Esophagus squamous epithelium (tissue), 5 donors: Measurements from ENCODE around the gene CCSAP. TPM values are rescaled to one million over a fixed set of nuclear protein-coding genes. Genes with fewer than 3 reads are reported as not detected.

Experiments
- DNase-seq: peaks from one replicate; lab custom pipeline; 2025; lab: John Stamatoyannopoulos, UW
- H3K27ac ChIP-seq, 4 donors: fragments of 200-600 bp; sonication (generic); one replicate each; pipeline ENCODE4 v1.5.1; 2016 to 2019; ENCODE audit warnings: mild to moderate bottlenecking in 1 of 4
- H3K27me3 ChIP-seq, 4 donors: fragments of 200-600 bp; sonication (generic); 1 replicate in 3 of 4; 2 replicates in 1 of 4; pipeline versions ENCODE4 v1.5.1 to v1.6.0; 2017 to 2021; ENCODE audit warnings: antibody characterized with exemption in 1 of 4
- H3K36me3 ChIP-seq, 3 donors: fragments of 200-600 bp; sonication (generic); one replicate each; pipeline ENCODE4 v1.5.1; 2016 to 2019
- H3K4me1 ChIP-seq, 3 donors: fragments of 200-600 bp; sonication (generic); one replicate each; pipeline ENCODE4 v1.5.1; 2017 to 2019
- H3K4me3 ChIP-seq, 4 donors: fragments of 200-600 bp; sonication (generic); 1 replicate in 3 of 4; 2 replicates in 1 of 4; pipeline ENCODE4 v1.5.1; 2016 to 2019; ENCODE audit warnings: mild to moderate bottlenecking in 2 of 4, moderate library complexity in 1 of 4
- H3K9me3 ChIP-seq, 3 donors: fragments of 200-600 bp; sonication (generic); one replicate each; pipeline ENCODE4 v1.5.1; 2016 to 2019
- POLR2A ChIP-seq, 4 donors: fragments of 450-650 bp; IDR thresholded peaks; one replicate each; pipeline ENCODE4 v1.6.1; 2017; ENCODE audit warnings: antibody characterized with exemption in 4 of 4, mild to moderate bottlenecking in 4 of 4, moderate library complexity in 3 of 4
- WGBS, 2 donors: methylation state at CpG; one replicate each; pipeline ENCODE4 v1.1.5; 2018; 5-methylcytosine and 5-hydroxymethylcytosine counted together
- intact Hi-C: fragments of 100-400 bp; cut with DNase I; formaldehyde crosslinking; loops from one replicate; pipeline ENCODE4 v1.15.0; 2022
- total RNA-seq, 4 donors: library from RNA; depleted of rRNA; stranded (reverse); fragments of >200 nt; gene quantifications; one replicate each; pipeline ENCODE4 v1.1.0, GENCODE V29; 2016
- TF ChIP-seq, protein P1 (sequence below), 6 experiments: fragments of 450-650 bp in 4 of 6; fragments of 200-600 bp in 2 of 6; sonication (generic) in 2 of 6; IDR thresholded peaks; one replicate each; pipeline ENCODE4 v1.5.1; 2016 to 2019; ENCODE audit warnings: antibody characterized with exemption in 6 of 6, mild to moderate bottlenecking in 4 of 6, moderate library complexity in 4 of 6
- donor health status: DM: yes; HTN: yes; CAD: no.

The CCSAP gene
- total RNA-seq, 4 donors from 2014 or later: 1.6 to 5.3 (median 4.5) TPM

DNA sequence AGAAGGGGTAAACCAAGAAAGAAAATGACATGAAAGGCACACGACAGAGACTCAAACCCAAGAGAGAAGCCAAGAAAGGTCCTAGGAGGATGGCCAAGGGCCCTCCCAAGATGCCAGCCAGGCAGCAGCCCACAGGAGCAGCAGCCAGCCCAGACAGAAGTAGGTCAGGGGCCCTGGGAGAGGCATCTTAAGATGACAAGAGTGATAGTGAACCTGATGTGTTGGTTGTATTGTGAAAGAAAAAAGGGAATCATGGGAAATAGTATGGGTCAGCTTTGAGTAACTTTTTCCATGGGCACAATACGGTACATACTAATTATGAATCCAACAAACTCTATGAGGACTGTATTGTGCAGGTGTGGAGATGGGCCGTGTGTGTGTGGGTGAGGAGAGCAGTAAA, 3.3 kb downstream of the CCSAP start:
- intact Hi-C loops: no loop called here
- Histone ChIP-seq H3K27me3 (peaks cover 0 to 5% (median 0%) of the 10 kb centered on the region in 4 donors), H3K4me1 (peaks cover 7 to 29% (median 9%) of the 10 kb centered on the region in 3 donors), H3K9me3 (no peaks in the 10 kb centered on the region), H3K36me3 (no peaks in the 10 kb centered on the region), H3K27ac (no peak overlapping the region), H3K4me3 (no peak overlapping the region)
- 85 to 96% methylated on average over 3 of the region's 3 CpGs for WGBS, 2 donors
- no peak for TF ChIP-seq POLR2A (IDR thresholded peaks at IDR 0.05)
- TF ChIP-seq, protein P1, sequence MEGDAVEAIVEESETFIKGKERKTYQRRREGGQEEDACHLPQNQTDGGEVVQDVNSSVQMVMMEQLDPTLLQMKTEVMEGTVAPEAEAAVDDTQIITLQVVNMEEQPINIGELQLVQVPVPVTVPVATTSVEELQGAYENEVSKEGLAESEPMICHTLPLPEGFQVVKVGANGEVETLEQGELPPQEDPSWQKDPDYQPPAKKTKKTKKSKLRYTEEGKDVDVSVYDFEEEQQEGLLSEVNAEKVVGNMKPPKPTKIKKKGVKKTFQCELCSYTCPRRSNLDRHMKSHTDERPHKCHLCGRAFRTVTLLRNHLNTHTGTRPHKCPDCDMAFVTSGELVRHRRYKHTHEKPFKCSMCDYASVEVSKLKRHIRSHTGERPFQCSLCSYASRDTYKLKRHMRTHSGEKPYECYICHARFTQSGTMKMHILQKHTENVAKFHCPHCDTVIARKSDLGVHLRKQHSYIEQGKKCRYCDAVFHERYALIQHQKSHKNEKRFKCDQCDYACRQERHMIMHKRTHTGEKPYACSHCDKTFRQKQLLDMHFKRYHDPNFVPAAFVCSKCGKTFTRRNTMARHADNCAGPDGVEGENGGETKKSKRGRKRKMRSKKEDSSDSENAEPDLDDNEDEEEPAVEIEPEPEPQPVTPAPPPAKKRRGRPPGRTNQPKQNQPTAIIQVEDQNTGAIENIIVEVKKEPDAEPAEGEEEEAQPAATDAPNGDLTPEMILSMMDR (IDR thresholded peaks at IDR 0.05): no peak
- no peak for DNase-seq

DNA sequence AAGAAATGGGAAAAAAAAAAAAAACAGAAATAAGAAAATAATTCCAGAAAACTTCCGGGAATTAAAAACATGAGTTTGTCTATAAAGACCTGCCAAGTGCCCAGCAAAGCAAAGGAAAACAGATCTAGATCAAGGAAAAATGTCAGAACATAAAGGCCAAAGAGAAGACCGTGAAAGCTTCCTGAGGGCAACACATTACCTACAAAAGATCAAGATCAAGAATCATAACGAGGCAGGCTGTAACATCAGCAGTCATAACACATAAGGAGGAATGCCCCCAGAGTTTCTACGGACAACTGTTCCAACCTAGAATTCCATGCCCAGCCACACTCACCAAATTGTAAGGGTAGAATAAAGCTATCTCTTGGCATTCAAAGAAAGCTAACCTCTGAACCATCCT, 3.8 kb downstream of the CCSAP start:
- H3K27me3 ChIP-seq: peaks cover 0 to 1% (median 0%) of the 10 kb centered on the region in 4 donors
- peaks cover 0 to under 1% (median 0%) of the 10 kb centered on the region in 3 donors for H3K9me3 ChIP-seq
- H3K4me3 ChIP-seq: no peak overlapping the region
- no peak overlapping the region for H3K27ac ChIP-seq
- no peak for DNase-seq
- H3K36me3 ChIP-seq: no peaks in the 10 kb centered on the region
- intact Hi-C loops: no loop called here
- TF ChIP-seq, protein P1 (IDR thresholded peaks at IDR 0.05): no peak
- no peak for TF ChIP-seq POLR2A (IDR thresholded peaks at IDR 0.05)
- peaks cover 7 to 27% (median 9%) of the 10 kb centered on the region in 3 donors for H3K4me1 ChIP-seq
- 84 to 91% methylated on average over 4 of the region's 4 CpGs for WGBS, 2 donors

DNA sequence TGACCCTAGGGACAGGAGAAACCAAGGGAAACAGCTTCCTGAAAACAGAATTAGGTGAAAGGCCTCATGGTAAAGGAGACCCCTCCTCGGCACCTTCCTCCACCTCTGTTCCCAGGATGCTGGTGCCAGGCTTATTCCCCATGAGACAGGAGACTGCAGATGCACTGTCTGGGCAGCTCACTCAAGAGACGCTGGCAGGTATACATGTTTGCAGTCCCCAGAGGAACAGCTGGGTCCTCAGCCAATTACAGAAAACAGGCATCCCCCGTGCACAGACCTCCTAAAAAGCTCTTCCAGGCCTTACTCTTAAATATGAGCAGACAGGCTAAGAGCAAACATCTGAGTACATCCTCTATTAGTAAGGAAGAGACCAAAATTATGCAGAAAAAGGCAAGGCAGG, 6.5 kb downstream of the CCSAP start:
- peaks cover 0 to 3% (median 0%) of the 10 kb centered on the region in 3 donors for H3K9me3 ChIP-seq
- no peak for DNase-seq
- TF ChIP-seq POLR2A (IDR thresholded peaks at IDR 0.05): no peak
- TF ChIP-seq, protein P1 (IDR thresholded peaks at IDR 0.05): no peak
- no peaks in the 10 kb centered on the region for H3K36me3 ChIP-seq
- H3K4me3 ChIP-seq: no peak overlapping the region
- H3K27me3 ChIP-seq: no peaks in the 10 kb centered on the region
- intact Hi-C loops: no loop called here
- peaks cover 3 to 9% (median 5%) of the 10 kb centered on the region in 3 donors for H3K4me1 ChIP-seq
- 80 to 90% methylated on average over 2 to 3 of the region's 3 CpGs for whole genome bisulfite sequencing, 2 donors
- H3K27ac ChIP-seq: no peak overlapping the region

DNA sequence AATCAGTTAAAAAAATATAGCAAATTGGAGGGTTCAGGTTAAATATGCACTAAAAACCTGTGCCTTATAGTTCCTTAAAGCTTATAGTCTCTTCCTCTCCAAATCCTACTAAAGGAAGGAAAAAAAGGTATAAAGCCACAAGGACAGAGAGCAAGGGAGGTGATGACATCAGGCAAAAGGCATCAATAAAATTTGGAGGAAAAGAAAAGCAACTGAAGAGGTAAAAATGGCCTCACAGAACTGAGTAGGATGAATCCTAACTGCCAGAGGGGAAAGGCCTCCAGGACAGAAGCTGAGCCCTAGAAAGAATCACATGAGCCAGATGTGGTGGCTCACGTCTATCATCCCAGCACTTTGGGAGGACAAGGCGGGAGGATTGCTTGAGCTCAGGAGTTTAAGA, 8.1 kb downstream of the CCSAP start:
- DNase-seq: no peak
- Histone ChIP-seq H3K4me3 (no peak overlapping the region), H3K9me3 (peaks cover 0 to 3% (median 0%) of the 10 kb centered on the region in 3 donors), H3K36me3 (peaks cover 0 to 6% (median 0%) of the 10 kb centered on the region in 3 donors), H3K27me3 (no peaks in the 10 kb centered on the region), H3K27ac (no peak overlapping the region), H3K4me1 (no peaks in the 10 kb centered on the region)
- intact Hi-C loops: no loop called here
- TF ChIP-seq, protein P1 (IDR thresholded peaks at IDR 0.05): no peak
- TF ChIP-seq POLR2A (IDR thresholded peaks at IDR 0.05): no peak
- WGBS, 2 donors: 88 to 100% methylated on average over 2 of the region's 2 CpGs

DNA sequence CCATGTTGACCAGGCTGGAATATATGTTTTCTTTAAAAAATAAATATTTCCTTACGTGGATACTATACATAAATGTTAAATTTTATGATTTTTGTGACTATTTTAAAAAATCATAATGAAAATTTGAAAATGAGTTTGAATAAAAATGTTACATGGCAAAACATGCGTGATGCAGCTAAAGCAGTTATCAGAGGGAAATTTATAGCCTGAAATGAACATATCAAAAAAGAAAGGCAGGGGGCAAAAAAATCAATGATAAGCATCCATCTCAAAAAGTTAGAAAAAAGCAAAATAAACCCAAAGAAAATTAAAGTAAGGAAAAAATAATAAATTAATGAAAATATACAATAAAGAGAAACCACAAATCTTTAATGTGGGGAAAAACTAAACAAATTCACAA, 8.6 kb downstream of the CCSAP start:
- peaks cover 0 to 3% (median 0%) of the 10 kb centered on the region in 3 donors for H3K9me3 ChIP-seq
- peaks cover 0 to 7% (median 0%) of the 10 kb centered on the region in 3 donors for H3K36me3 ChIP-seq
- 56 to 72% methylated on average over 2 of the region's 2 CpGs for WGBS, 2 donors
- intact Hi-C loops: no loop called here
- no peaks in the 10 kb centered on the region for H3K27me3 ChIP-seq
- H3K27ac ChIP-seq: no peak overlapping the region
- TF ChIP-seq, protein P1 (IDR thresholded peaks at IDR 0.05): no peak
- TF ChIP-seq POLR2A (IDR thresholded peaks at IDR 0.05): no peak
- no peak for DNase-seq
- no peaks in the 10 kb centered on the region for H3K4me1 ChIP-seq
- H3K4me3 ChIP-seq: no peak overlapping the region
